Neutrophil (primary cell): ENCODE data around the gene SMDT1.

Experiments used
- H3K27ac ChIP-seq: fragments of 200-600 bp; sonication (generic); 2 replicates; pipeline ENCODE4 v1.5.1; 2016; ENCODE audit warnings: mild to moderate bottlenecking, moderate library complexity
- H3K27me3 ChIP-seq: fragments of 200-600 bp; sonication (generic); 2 replicates; pipeline ENCODE4 v1.6.0; 2016; ENCODE audit warnings: mild to moderate bottlenecking
- H3K36me3 ChIP-seq: fragments of 200-600 bp; sonication (generic); 2 replicates; pipeline ENCODE4 v1.5.1; 2017
- H3K4me1 ChIP-seq, 2 experiments: fragments of 200-600 bp in 1 of 2; sonication (generic) in 1 of 2; 1 replicate in 1 of 2; 2 replicates in 1 of 2; pipeline versions ENCODE4 v1.5.1 to v1.6.1; 2013 to 2016; ENCODE audit warnings: low read depth in 1 of 2, low read length in 1 of 2, mild to moderate bottlenecking in 1 of 2, moderate library complexity in 1 of 2; ENCODE audit not compliant: control insufficient read depth in 1 of 2, insufficient read depth in 1 of 2
- H3K4me3 ChIP-seq, 2 experiments: fragments of 200-600 bp in 1 of 2; sonication (generic) in 1 of 2; 1 replicate in 1 of 2; 2 replicates in 1 of 2; pipeline ENCODE4 v1.5.1; 2013 to 2016; ENCODE audit warnings: low read depth in 1 of 2, low read length in 1 of 2, mild to moderate bottlenecking in 1 of 2, moderate library complexity in 1 of 2
- H3K9me3 ChIP-seq: fragments of 200-600 bp; sonication (generic); 2 replicates; pipeline ENCODE4 v1.5.1; 2016
- CTCF ChIP-seq: fragments of 200-600 bp; sonication (generic); IDR thresholded peaks from 2 replicates; pipeline ENCODE4 v1.5.1; 2016; ENCODE audit warnings: antibody characterized with exemption

Gene SMDT1

GRCh38 chr22:42072606-42073330 is 6.7 kb upstream of the SMDT1 start:
- Histone ChIP-seq H3K27ac (no peak overlapping the region), H3K4me3 (no peak overlapping the region), H3K9me3 (no peaks in the 10 kb centered on the region), H3K27me3 (no peaks in the 10 kb centered on the region), H3K36me3 (peaks cover 6% of the 10 kb centered on the region), H3K4me1 (peaks cover 33% of the 10 kb centered on the region in 2 experiments)
- TF ChIP-seq CTCF, result no peak

GRCh38 chr22:42073621-42074041 is 5.9 kb upstream of the SMDT1 start:
- Histone ChIP-seq H3K4me3 (peak overlapping the region; percentile 60 to 64), H3K27ac (no peak overlapping the region), H3K4me1 (peaks cover 36 to 37% of the 10 kb centered on the region in 2 experiments), H3K27me3 (no peaks in the 10 kb centered on the region), H3K36me3 (no peaks in the 10 kb centered on the region), H3K9me3 (no peaks in the 10 kb centered on the region)
- TF ChIP-seq CTCF, result no peak

GRCh38 chr22:42074132-42074811 is 5.2 kb upstream of the SMDT1 start, which contains the start of gene PHETA2:
TSS of gene PHETA2 (plus strand) at chr22:42074248. CDS start at chr22:42077294, 3,046 bp downstream.
- Histone ChIP-seq H3K27me3 (no peaks in the 10 kb centered on the region), H3K9me3 (no peaks in the 10 kb centered on the region), H3K4me3 (peak within 1 kb of the TSS; percentile 60 to 64), H3K4me1 (peaks cover 43 to 44% of the 10 kb centered on the region in 2 experiments), H3K36me3 (no peaks in the 10 kb centered on the region), H3K27ac (peak within 1 kb of the TSS; percentile 10)
- no peak for TF ChIP-seq CTCF

GRCh38 chr22:42074846-42075676 is 4.4 kb upstream of the SMDT1 start:
- no peak overlapping the region for H3K27ac ChIP-seq
- H3K27me3 ChIP-seq, result no peaks in the 10 kb centered on the region
- no peaks in the 10 kb centered on the region for H3K36me3 ChIP-seq
- H3K4me3 ChIP-seq, result peak overlapping the region; percentile 60 to 64
- TF ChIP-seq CTCF, result no peak
- H3K4me1 ChIP-seq, result peaks cover 40 to 43% of the 10 kb centered on the region in 2 experiments
- no peaks in the 10 kb centered on the region for H3K9me3 ChIP-seq

GRCh38 chr22:42076764-42077485 is 2.6 kb upstream of the SMDT1 start:
- TF ChIP-seq CTCF, result no peak
- Histone ChIP-seq H3K36me3 (peaks cover 2% of the 10 kb centered on the region), H3K4me1 (peaks cover 35 to 39% of the 10 kb centered on the region in 2 experiments), H3K27me3 (no peaks in the 10 kb centered on the region), H3K9me3 (no peaks in the 10 kb centered on the region), H3K27ac (no peak overlapping the region), H3K4me3 (no peak overlapping the region)
